KG1 (cell line): ENCODE results near the gene SPATA1.
"Not testable (repeated sequence)": the region's sequence is repeated elsewhere in the genome, so short reads cannot be mapped to it uniquely, and the experiment has no call there.

Experiments
- DNase-seq: peaks from one replicate; lab custom pipeline; 2025; lab: John Stamatoyannopoulos, UW

Gene SPATA1

GRCh38 chr1:84506002-84506728 lies at the start of gene SPATA1, which contains the start of gene GNG5:
Gene SPATA1, plus strand, starts transcription at chr1:84506386. Its CDS starts 9,974 bp downstream, at chr1:84516360.
Gene GNG5, minus strand, starts transcription at chr1:84506581. Its CDS starts 490 bp downstream, at chr1:84506091.
- DNase-seq, result peak; percentile 94

GRCh38 chr1:84462118-84462517 lies 44.1 kb upstream of the SPATA1 start:
- no peak for DNase-seq

- no peak for DNase-seq
Measured at GRCh38 chr1:84467298-84467697, 38.9 kb upstream of the SPATA1 start.

GRCh38 chr1:84476225-84476624 lies 30.0 kb upstream of the SPATA1 start:
- no peak for DNase-seq

GRCh38 chr1:84478876-84479868 lies 27.0 kb upstream of the SPATA1 start, which contains the start of gene RPF1:
Gene RPF1, plus strand, starts transcription at chr1:84479266. Its CDS starts 16 bp downstream, at chr1:84479282.
- DNase-seq, result peak; percentile 88

- no peak for DNase-seq
Measured at GRCh38 chr1:84479998-84480397, 26.2 kb upstream of the SPATA1 start.

GRCh38 chr1:84480650-84481049 lies 25.5 kb upstream of the SPATA1 start:
- no peak for DNase-seq

- DNase-seq, result no peak
Measured at GRCh38 chr1:84481317-84481716, 24.9 kb upstream of the SPATA1 start.

- no peak for DNase-seq
Measured at GRCh38 chr1:84488107-84488506, 18.1 kb upstream of the SPATA1 start.

GRCh38 chr1:84489766-84490165 lies 16.4 kb upstream of the SPATA1 start:
- DNase-seq, result no peak

GRCh38 chr1:84492726-84493125 lies 13.5 kb upstream of the SPATA1 start:
- no peak for DNase-seq

- no peak for DNase-seq
Measured at GRCh38 chr1:84493747-84494146, 12.4 kb upstream of the SPATA1 start.

GRCh38 chr1:84496498-84496897 lies 9.7 kb upstream of the SPATA1 start:
- DNase-seq, result no peak

- no peak for DNase-seq
Measured at GRCh38 chr1:84497631-84498275, 8.4 kb upstream of the SPATA1 start.

- DNase-seq, result no peak
Measured at GRCh38 chr1:84502927-84503326, 3.3 kb upstream of the SPATA1 start.

GRCh38 chr1:84504580-84505492 lies 1.4 kb upstream of the SPATA1 start:
- DNase-seq, result no peak

- no peak for DNase-seq
Measured at GRCh38 chr1:84505493-84506001, 639 bp upstream of the SPATA1 start.

GRCh38 chr1:84506729-84507453 lies 705 bp downstream of the SPATA1 start:
- DNase-seq, result no peak

GRCh38 chr1:84507887-84508286 lies 1.7 kb downstream of the SPATA1 start:
- DNase-seq, result not testable (repeated sequence)

GRCh38 chr1:84508510-84508909 lies 2.3 kb downstream of the SPATA1 start:
- DNase-seq, result no peak
